SK-N-SH (cell line): ENCODE results near the gene GATAD2B. TPM values are rescaled to one million over a fixed set of nuclear protein-coding genes. Genes with fewer than 3 reads are reported as not detected.
A peak's percentile ranks its signal among the peaks of the same experiment; 100 is the strongest.

Experiments
- CTCF ChIA-PET: fragments of 300-600, 350-600 bp; formaldehyde crosslinking; extraction: SDS; loops from one replicate; lab custom pipeline; 2021; lab: Yijun Ruan, JAX
- POLR2A ChIA-PET: fragments of 350-600 bp; sonication (Branson Sonifier 250); formaldehyde crosslinking; extraction: SDS; loops from one replicate; lab custom pipeline; 2020; ENCODE audit warnings: antibody characterized with exemption, inconsistent platforms; lab: Yijun Ruan, JAX
- DNase-seq: peaks from one replicate; pipeline ENCODE4 v3.0.0; 2012
- H2AFZ ChIP-seq: fragments of 200-600 bp; sonication (generic); 2 replicates; pipeline ENCODE4 v1.8.1; 2016; ENCODE audit warnings: antibody characterized with exemption, mild to moderate bottlenecking, low read depth
- H3F3A ChIP-seq: fragments of 200-600 bp; sonication (generic); replicated peaks from 2 replicates; pipeline ENCODE3; 2016; ENCODE audit warnings: antibody characterized with exemption, mild to moderate bottlenecking; ENCODE audit not compliant: insufficient read depth
- H3K27ac ChIP-seq, 2 experiments: fragments of 200-500 bp in 1 of 2; fragments of 200-600 bp in 1 of 2; sonication (Bioruptor generic) in 1 of 2; sonication (generic), shearing (Covaris generic) in 1 of 2; 2 replicates each; pipeline versions ENCODE4 v1.5.1 to v1.6.1; 2014 to 2016; ENCODE audit warnings: low read depth in 2 of 2, inconsistent platforms in 1 of 2, low read length in 1 of 2, mild to moderate bottlenecking in 1 of 2, mixed read lengths in 1 of 2
- H3K27me3 ChIP-seq: fragments of 200-600 bp; sonication (generic), shearing (Covaris generic); 2 replicates; pipeline ENCODE4 v1.6.1; 2016; ENCODE audit warnings: mixed run types; ENCODE audit not compliant: insufficient read depth
- H3K36me3 ChIP-seq, 2 experiments: fragments of 200-500 bp in 1 of 2; fragments of 200-600 bp in 1 of 2; sonication (Bioruptor generic) in 1 of 2; sonication (generic) in 1 of 2; replicated peaks in 1 of 2; 2 replicates each; pipeline versions ENCODE3 to v1.5.1; 2014 to 2016; ENCODE audit warnings: low read length in 1 of 2, mild to moderate bottlenecking in 1 of 2; ENCODE audit not compliant: insufficient read depth in 2 of 2, control insufficient read depth in 1 of 2
- H3K4me1 ChIP-seq, 2 experiments: fragments of 200-500 bp in 1 of 2; fragments of 200-600 bp in 1 of 2; sonication (Bioruptor generic) in 1 of 2; sonication (generic), shearing (Covaris generic) in 1 of 2; 2 replicates each; pipeline versions ENCODE4 v1.5.1 to v1.6.1; 2014 to 2016; ENCODE audit warnings: low read depth in 1 of 2, low read length in 1 of 2, mixed run types in 1 of 2; ENCODE audit not compliant: insufficient read depth in 2 of 2, control insufficient read depth in 1 of 2
- H3K4me2 ChIP-seq: fragments of 200-600 bp; sonication (generic), shearing (Covaris generic); 2 replicates; pipeline ENCODE4 v1.6.1; 2017; ENCODE audit warnings: mixed run types
- H3K4me3 ChIP-seq, 2 experiments: fragments of 200-500 bp in 1 of 2; fragments of 200-600 bp in 1 of 2; sonication (Bioruptor generic) in 1 of 2; sonication (generic), shearing (Covaris generic) in 1 of 2; 2 replicates each; pipeline versions ENCODE4 v1.5.1 to v1.8.1; 2014 to 2016; ENCODE audit warnings: low read depth in 2 of 2, inconsistent platforms in 1 of 2, low read length in 1 of 2, mild to moderate bottlenecking in 1 of 2, mixed read lengths in 1 of 2, moderate library complexity in 1 of 2
- H3K79me2 ChIP-seq: fragments of 200-600 bp; sonication (generic); 2 replicates; pipeline ENCODE4 v1.8.1; 2017; ENCODE audit warnings: mild to moderate bottlenecking; ENCODE audit not compliant: insufficient read depth
- H3K9ac ChIP-seq: fragments of 200-600 bp; sonication (generic); 2 replicates; pipeline ENCODE4 v1.6.1; 2017; ENCODE audit warnings: mixed run types
- H3K9me2 ChIP-seq: fragments of 200-600 bp; sonication (generic); 2 replicates; pipeline ENCODE4 v1.6.1; 2017; ENCODE audit warnings: mixed run types
- H3K9me3 ChIP-seq: fragments of 200-600 bp; sonication (generic); 2 replicates; pipeline ENCODE4 v1.6.1; 2017; ENCODE audit warnings: mixed run types, mild to moderate bottlenecking, moderate library complexity
- H4K20me1 ChIP-seq: fragments of 200-600 bp; sonication (generic); 2 replicates; pipeline ENCODE4 v1.6.1; 2017; ENCODE audit warnings: mild to moderate bottlenecking, mixed run types; ENCODE audit not compliant: insufficient read depth
- CHD2 ChIP-seq: fragments of 150-350 bp; IDR thresholded peaks from 2 replicates; pipeline ENCODE4 v1.6.1; 2018; ENCODE audit warnings: low read length; ENCODE audit not compliant: partially characterized antibody
- CTCF ChIP-seq: fragments of 200-600 bp; sonication (generic); IDR thresholded peaks from 2 replicates; pipeline ENCODE4 v1.6.1; 2017; ENCODE audit warnings: antibody characterized with exemption, mild to moderate bottlenecking, moderate library complexity
- EP300 ChIP-seq, 2 experiments: IDR thresholded peaks; 2 replicates each; pipeline versions ENCODE4 v1.4.0 to v1.6.1; 2012; ENCODE audit warnings: borderline replicate concordance in 1 of 2, low read depth in 1 of 2, low read length in 1 of 2
- EZH2phosphoT487 ChIP-seq: fragments of 200-600 bp; sonication (generic); IDR thresholded peaks from 2 replicates; pipeline ENCODE4 v1.6.1; 2017; ENCODE audit warnings: low read depth, mixed run types, mild to moderate bottlenecking, antibody characterized with exemption, moderate library complexity, borderline replicate concordance
- FOXM1 ChIP-seq: IDR thresholded peaks from 2 replicates; pipeline ENCODE4 v1.4.0; 2012; ENCODE audit warnings: low read depth, mild to moderate bottlenecking
- GABPA ChIP-seq: IDR thresholded peaks from 2 replicates; pipeline ENCODE4 v1.4.0; 2012; ENCODE audit warnings: low read depth, mild to moderate bottlenecking
- JUND ChIP-seq: IDR thresholded peaks from 2 replicates; pipeline ENCODE4 v1.4.0; 2012
- MEF2A ChIP-seq: IDR thresholded peaks from 2 replicates; pipeline ENCODE4 v1.4.0; 2012; ENCODE audit warnings: low read depth, borderline replicate concordance
- MXI1 ChIP-seq: IDR thresholded peaks from 2 replicates; pipeline ENCODE4 v1.6.1; 2012; ENCODE audit warnings: mild to moderate bottlenecking, low read depth, low read length, improper control_type of control experiment
- NFIC ChIP-seq: IDR thresholded peaks from 2 replicates; pipeline ENCODE4 v1.4.0; 2012; ENCODE audit warnings: borderline replicate concordance
- PBX3 ChIP-seq: IDR thresholded peaks from 2 replicates; pipeline ENCODE4; 2012
- RAD21 ChIP-seq: IDR thresholded peaks from 2 replicates; pipeline ENCODE4 v1.6.1; 2012; ENCODE audit warnings: mild to moderate bottlenecking, low read length
- RCOR1 ChIP-seq: fragments of 150-350 bp; IDR thresholded peaks from 2 replicates; pipeline ENCODE4 v1.6.1; 2017; ENCODE audit warnings: antibody characterized with exemption, low read length
- RFX5 ChIP-seq: IDR thresholded peaks from 2 replicates; pipeline ENCODE4 v1.6.1; 2012; ENCODE audit warnings: mild to moderate bottlenecking, improper control_type of control experiment, low read length
- SIN3A ChIP-seq: IDR thresholded peaks from 2 replicates; pipeline ENCODE4 v1.6.1; 2012; ENCODE audit warnings: low read depth, mild to moderate bottlenecking, low read length, moderate library complexity, borderline replicate concordance
- SMC3 ChIP-seq: IDR thresholded peaks from 2 replicates; pipeline ENCODE4 v1.6.1; 2012; ENCODE audit warnings: low read depth, low read length, improper control_type of control experiment
- YY1 ChIP-seq: IDR thresholded peaks from 2 replicates; pipeline ENCODE4 v1.4.0; 2012; ENCODE audit warnings: low read depth, mild to moderate bottlenecking
- WGBS: methylation state at CpG from one replicate; pipeline ENCODE4 v1.1.6; 2017; ENCODE audit warnings: low lambda C conversion rate; 5-methylcytosine and 5-hydroxymethylcytosine counted together
- polyA plus RNA-seq, 3 experiments: library from polyadenylated mRNA; depleted of rRNA; stranded (reverse); fragments of >200 nt; gene quantifications; 2 replicates each; pipeline ENCODE4 v1.2.3, GENCODE V29; 2012
- TF ChIP-seq, protein P1 (sequence below): fragments of 150-350 bp; IDR thresholded peaks from 2 replicates; pipeline ENCODE4 v1.6.1; 2017; ENCODE audit warnings: antibody characterized with exemption, low read length, low read depth, borderline replicate concordance
- TF ChIP-seq, protein P2 (sequence below): IDR thresholded peaks from 2 replicates; pipeline ENCODE4 v1.4.0; 2012; ENCODE audit warnings: low read depth

Gene GATAD2B
- polyA plus RNA-seq, 1 of the 3 experiments (the other 2 are of a cell fraction), result 2.8 TPM

DNA sequence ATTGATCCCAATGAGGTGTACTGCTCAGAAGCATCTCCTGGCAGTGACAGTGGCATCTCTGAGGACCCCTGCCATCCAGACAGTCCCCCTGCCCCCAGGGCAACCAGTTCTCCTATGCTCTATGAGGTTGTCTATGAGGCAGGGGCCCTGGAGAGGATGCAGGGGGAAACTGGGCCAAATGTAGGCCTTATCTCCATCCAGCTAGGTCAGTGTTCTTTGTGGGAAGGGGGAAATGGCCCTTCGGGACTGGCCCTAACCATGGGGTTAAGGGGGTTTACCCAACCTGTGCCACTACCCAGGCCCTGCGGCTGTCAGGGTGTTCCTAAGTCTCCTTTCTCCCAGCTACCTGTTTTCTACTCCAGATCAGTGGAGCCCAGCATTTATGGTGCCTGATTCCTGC is 46.2 kb upstream of the GATAD2B start:
- Histone ChIP-seq H3K9me2 (no peaks in the 10 kb centered on the region), H3K79me2 (peaks cover 26% of the 10 kb centered on the region; the same call in 1 of the 2 replicates), H4K20me1 (no peaks in the 10 kb centered on the region), H3K36me3 (peaks cover 2 to 9% of the 10 kb centered on the region in 2 experiments), H3F3A (peaks cover 14% of the 10 kb centered on the region), H3K27ac (peak overlapping the region in 1 of 2 experiments; percentile 87; a peak in 2 of 4 replicates), H3K4me2 (peak overlapping the region; percentile 95; the same call in 1 of the 2 replicates), H2AFZ (no peak overlapping the region), H3K4me1 (peaks cover 0 to 21% of the 10 kb centered on the region in 2 experiments; a peak in 2 of 4 replicates), H3K27me3 (no peaks in the 10 kb centered on the region), H3K9ac (no peak overlapping the region), H3K4me3 (peak overlapping the region in 1 of 2 experiments; percentile 61; a peak in 2 of 4 replicates), H3K9me3 (no peaks in the 10 kb centered on the region)
- ChIA-PET POLR2A (interaction anchor here (1.1 to 3.6 kb wide), 3 partner anchors 8 to 186 kb away, joined by 3 to 69 read pairs (median 35); partner anchors contain the start of genes JTB and RPS27), CTCF (interaction anchor here (1.2 to 7.0 kb wide), 8 partner anchors 9 to 172 kb away, joined by 3 to 44 read pairs (median 7); partner anchors contain the start of genes DENND4B, GATAD2B, JTB and RAB13)
- DNase-seq, result no peak
- WGBS, result no CpG with 5 or more reads among the region's 2 CpGs
- TF ChIP-seq JUND (no peak), SMC3 (no peak), FOXM1 (no peak), EP300 (IDR thresholded peaks at IDR 0.05; ENCODE audit: borderline replicate concordance in 1 of 2, low read depth in 1 of 2, low read length in 1 of 2) (no peak), NFIC (no peak), RFX5 (no peak), RAD21 (no peak), YY1 (no peak), CTCF (no peak), SIN3A (no peak), RCOR1 (no peak), GABPA (no peak)
- TF ChIP-seq, protein P1, sequence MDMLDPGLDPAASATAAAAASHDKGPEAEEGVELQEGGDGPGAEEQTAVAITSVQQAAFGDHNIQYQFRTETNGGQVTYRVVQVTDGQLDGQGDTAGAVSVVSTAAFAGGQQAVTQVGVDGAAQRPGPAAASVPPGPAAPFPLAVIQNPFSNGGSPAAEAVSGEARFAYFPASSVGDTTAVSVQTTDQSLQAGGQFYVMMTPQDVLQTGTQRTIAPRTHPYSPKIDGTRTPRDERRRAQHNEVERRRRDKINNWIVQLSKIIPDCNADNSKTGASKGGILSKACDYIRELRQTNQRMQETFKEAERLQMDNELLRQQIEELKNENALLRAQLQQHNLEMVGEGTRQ, result no peak
- TF ChIP-seq, protein P2, sequence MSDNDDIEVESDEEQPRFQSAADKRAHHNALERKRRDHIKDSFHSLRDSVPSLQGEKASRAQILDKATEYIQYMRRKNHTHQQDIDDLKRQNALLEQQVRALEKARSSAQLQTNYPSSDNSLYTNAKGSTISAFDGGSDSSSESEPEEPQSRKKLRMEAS, result no peak

DNA sequence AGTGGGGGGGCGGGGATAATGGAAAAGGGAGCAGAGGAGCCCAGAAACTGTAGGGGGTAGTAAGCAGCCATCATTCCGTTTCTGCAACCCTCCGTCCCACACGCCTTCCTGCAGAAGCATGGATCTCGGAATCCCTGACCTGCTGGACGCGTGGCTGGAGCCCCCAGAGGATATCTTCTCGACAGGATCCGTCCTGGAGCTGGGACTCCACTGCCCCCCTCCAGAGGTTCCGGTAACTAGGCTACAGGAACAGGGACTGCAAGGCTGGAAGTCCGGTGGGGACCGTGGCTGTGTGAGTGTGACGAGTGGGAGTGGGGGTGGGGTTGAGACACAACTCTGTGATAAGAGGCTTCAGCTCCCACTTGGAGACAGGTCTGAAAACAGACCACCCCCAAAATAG is 45.6 kb upstream of the GATAD2B start:
- peak; percentile 48 for DNase-seq
- Histone ChIP-seq H3K27ac (peak overlapping the region in 1 of 2 experiments; percentile 87; a peak in 2 of 4 replicates), H3K4me2 (peak overlapping the region; percentile 95), H3K9ac (peak overlapping the region; percentile 74; the same call in 1 of the 2 replicates), H3K9me2 (no peaks in the 10 kb centered on the region), H3K79me2 (peaks cover 26% of the 10 kb centered on the region; the same call in 1 of the 2 replicates), H3K4me3 (peak overlapping the region; percentile 61 to 85), H3K36me3 (peaks cover 0 to 4% of the 10 kb centered on the region in 2 experiments), H3K9me3 (no peaks in the 10 kb centered on the region), H2AFZ (0 out of 2 replicates have a peak overlapping the region, but pooled peaks have one; percentile 33), H3K27me3 (no peaks in the 10 kb centered on the region)
- POLR2A ChIA-PET, result interaction anchor here (1.0 to 3.6 kb wide), 5 partner anchors 8 to 185 kb away, joined by 3 to 69 read pairs (median 32); partner anchors contain the start of genes CRTC2, JTB and RPS27
- TF ChIP-seq EZH2phosphoT487 (no peak), CHD2 (no peak), PBX3 (no peak), FOXM1 (no peak), MXI1 (peak; percentile 21; the same call in 1 of the 2 replicates), SMC3 (no peak), SIN3A (no peak), MEF2A (no peak)
- TF ChIP-seq, all 33 proteins: peak for 1
- H3K4me1 ChIP-seq, result peaks cover 0 to 22% of the 10 kb centered on the region in 2 experiments; a peak in 2 of 4 replicates
- CTCF ChIA-PET, result interaction anchor here (0.8 to 7.0 kb wide), 11 partner anchors 10 to 175 kb away, joined by 3 to 44 read pairs (median 5); partner anchors contain the start of genes DENND4B, GATAD2B, JTB and RAB13
- no peaks in the 10 kb centered on the region for H4K20me1 ChIP-seq
- H3F3A ChIP-seq, result peaks cover 14% of the 10 kb centered on the region
- 19% methylated on average over 13 of the region's 13 CpGs for WGBS
